Measurements from ENCODE around the gene DRAP1. TPM values are rescaled to one million over a fixed set of nuclear protein-coding genes. Genes with fewer than 3 reads are reported as not detected.

Gene DRAP1
- total RNA-seq, 4 donors from 2014 or later: 96.7 to 146 (median 110) TPM

DNA sequence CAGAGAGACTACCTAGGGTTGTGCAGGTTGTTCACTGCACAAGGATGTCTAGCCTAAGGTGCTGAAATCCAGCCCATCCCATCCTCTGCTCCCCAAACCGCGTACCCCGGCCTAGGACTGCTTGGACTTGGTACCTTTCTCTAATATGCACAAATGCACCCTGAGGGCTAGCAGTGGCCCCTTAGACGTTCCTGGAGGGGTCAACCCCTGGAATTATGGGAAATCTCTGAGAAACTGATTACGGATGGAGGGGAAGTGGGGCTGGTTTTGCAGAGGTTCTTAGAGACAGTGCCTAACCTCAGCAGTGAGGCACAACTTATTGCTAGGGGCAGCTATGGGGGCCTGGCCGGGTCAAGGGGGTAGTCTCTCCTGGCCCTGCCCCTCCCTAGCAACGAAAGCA, 2.8 kb upstream of the DRAP1 start:
- in situ Hi-C loops (cut with MboI; ENCODE audit: low sequenced_read_pairs in 4 of 4) (no loop called here), intact Hi-C loops (cut with DNase I; ENCODE audit: low total_unique reads) (loop anchor here (5.0 to 10.0 kb wide), 4 partner anchors 458 to 904 kb away; partner anchors contain the start of genes ARL2, SLC29A2 and SNX15)
- Histone ChIP-seq H3K9me3 (no peaks in the 10 kb centered on the region), H3K27me3 (peaks cover 0 to 1% (median 0%) of the 10 kb centered on the region in 3 donors), H3K4me3 (peak overlapping the region in 2 of 4 donors; percentile 1 to 17), H3K36me3 (peaks cover 0 to 6% of the 10 kb centered on the region in 2 donors), H3K27ac (peak overlapping the region; percentile 86 to 98 (median 93)), H3K4me1 (peaks cover 51 to 53% of the 10 kb centered on the region in 2 donors)
- no peak for TF ChIP-seq POLR2A (IDR thresholded peaks at IDR 0.05)
- TF ChIP-seq, protein P1, sequence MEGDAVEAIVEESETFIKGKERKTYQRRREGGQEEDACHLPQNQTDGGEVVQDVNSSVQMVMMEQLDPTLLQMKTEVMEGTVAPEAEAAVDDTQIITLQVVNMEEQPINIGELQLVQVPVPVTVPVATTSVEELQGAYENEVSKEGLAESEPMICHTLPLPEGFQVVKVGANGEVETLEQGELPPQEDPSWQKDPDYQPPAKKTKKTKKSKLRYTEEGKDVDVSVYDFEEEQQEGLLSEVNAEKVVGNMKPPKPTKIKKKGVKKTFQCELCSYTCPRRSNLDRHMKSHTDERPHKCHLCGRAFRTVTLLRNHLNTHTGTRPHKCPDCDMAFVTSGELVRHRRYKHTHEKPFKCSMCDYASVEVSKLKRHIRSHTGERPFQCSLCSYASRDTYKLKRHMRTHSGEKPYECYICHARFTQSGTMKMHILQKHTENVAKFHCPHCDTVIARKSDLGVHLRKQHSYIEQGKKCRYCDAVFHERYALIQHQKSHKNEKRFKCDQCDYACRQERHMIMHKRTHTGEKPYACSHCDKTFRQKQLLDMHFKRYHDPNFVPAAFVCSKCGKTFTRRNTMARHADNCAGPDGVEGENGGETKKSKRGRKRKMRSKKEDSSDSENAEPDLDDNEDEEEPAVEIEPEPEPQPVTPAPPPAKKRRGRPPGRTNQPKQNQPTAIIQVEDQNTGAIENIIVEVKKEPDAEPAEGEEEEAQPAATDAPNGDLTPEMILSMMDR (IDR thresholded peaks at IDR 0.05 in 4 of 5, conservative IDR thresholded peaks at IDR 0.05 in 1 of 5): no peak
- DNase-seq (no peak), ATAC-seq (no peak)

DNA sequence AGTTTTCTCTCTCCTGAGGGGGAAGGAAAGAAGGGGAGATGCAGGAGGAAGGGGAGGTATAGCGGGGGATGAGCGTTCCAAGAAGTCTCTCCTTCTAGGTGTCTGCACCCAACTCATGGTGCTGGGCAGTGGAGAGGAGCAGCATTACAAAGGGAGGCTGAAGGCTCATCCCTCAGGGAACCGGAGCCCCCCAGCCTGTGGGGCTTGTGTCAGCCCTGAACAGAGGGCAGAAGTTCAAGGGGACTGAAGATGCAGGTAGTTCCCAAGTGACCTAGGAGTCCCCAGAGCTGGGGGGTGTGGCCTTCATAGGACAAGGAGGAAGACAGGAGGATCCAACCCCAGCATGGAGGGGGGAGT, 2.2 kb upstream of the DRAP1 start:
- DNase-seq (no peak), ATAC-seq (no peak)
- Histone ChIP-seq H3K9me3 (no peaks in the 10 kb centered on the region), H3K36me3 (peaks cover 0 to 13% of the 10 kb centered on the region in 2 donors), H3K4me1 (peaks cover 47 to 49% of the 10 kb centered on the region in 2 donors), H3K27ac (peak overlapping the region; percentile 86 to 98 (median 93)), H3K4me3 (peak overlapping the region; percentile 65 to 95 (median 82)), H3K27me3 (no peaks in the 10 kb centered on the region)
- no peak for TF ChIP-seq POLR2A (IDR thresholded peaks at IDR 0.05)
- TF ChIP-seq, protein P1 (IDR thresholded peaks at IDR 0.05 in 4 of 5, conservative IDR thresholded peaks at IDR 0.05 in 1 of 5): no peak
- intact Hi-C loops (cut with DNase I; ENCODE audit: low total_unique reads) (loop anchor here (5.0 to 10.0 kb wide), 4 partner anchors 458 to 905 kb away; partner anchors contain the start of genes ARL2, SLC29A2 and SNX15), in situ Hi-C loops (cut with MboI; ENCODE audit: low sequenced_read_pairs in 4 of 4) (no loop called here)

DNA sequence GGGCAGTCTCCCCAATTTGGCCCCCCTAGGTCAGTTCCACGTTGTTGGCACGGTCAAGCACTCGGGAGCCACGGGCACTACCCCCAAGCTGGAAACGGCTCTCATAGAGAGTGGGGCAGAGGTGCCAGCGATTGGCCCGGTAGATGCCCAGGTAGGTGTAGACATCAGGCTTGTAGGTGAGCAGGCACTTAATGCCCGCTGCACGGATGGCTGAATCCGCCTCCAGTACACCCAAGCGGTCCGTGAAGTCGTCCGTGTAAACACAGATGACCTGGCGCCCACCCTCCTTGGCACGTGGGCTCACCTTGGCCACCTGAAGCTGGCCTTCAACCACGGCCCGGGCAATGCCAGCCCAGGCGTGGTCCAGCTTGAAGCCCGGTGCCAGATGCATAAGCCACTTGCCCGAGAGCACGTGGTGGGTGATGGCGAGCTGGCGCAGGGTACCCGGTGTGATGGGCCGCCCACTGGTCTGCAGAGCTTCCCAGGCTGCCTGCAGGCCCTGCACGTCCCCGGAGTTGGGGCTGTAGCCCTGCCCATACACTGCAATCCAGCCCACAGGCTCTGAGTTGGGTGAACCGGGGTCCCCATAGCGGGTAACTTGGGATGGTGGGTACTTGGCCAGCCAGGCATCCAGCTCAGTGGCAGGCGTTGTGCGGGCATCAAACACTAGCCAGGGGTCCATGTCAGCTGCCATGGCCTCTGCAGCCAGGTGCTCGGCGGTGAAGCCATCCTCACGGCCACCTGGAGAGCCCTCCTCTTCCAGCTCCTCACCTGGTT, 1.6 kb upstream of the DRAP1 start:
- no peak for ATAC-seq
- no peak for TF ChIP-seq POLR2A (IDR thresholded peaks at IDR 0.05)
- TF ChIP-seq, protein P1 (IDR thresholded peaks at IDR 0.05 in 4 of 5, conservative IDR thresholded peaks at IDR 0.05 in 1 of 5): no peak
- H3K9me3 ChIP-seq: no peaks in the 10 kb centered on the region
- in situ Hi-C loops (cut with MboI; ENCODE audit: low sequenced_read_pairs in 4 of 4) (no loop called here), intact Hi-C loops (cut with DNase I; ENCODE audit: low total_unique reads) (loop anchor here (2.0 to 10.0 kb wide), 8 partner anchors 71 to 905 kb away; partner anchors contain the start of genes ARL2, BANF1, EIF1AD and RELA)
- peaks cover 47 to 49% of the 10 kb centered on the region in 2 donors for H3K4me1 ChIP-seq
- H3K27me3 ChIP-seq: no peaks in the 10 kb centered on the region
- peak overlapping the region; percentile 86 to 98 (median 93) for H3K27ac ChIP-seq
- H3K4me3 ChIP-seq: peak overlapping the region; percentile 65 to 95 (median 82)
- H3K36me3 ChIP-seq: peaks cover 0 to 18% of the 10 kb centered on the region in 2 donors
- DNase-seq: peak in 1 of 2 donors; percentile 58

DNA sequence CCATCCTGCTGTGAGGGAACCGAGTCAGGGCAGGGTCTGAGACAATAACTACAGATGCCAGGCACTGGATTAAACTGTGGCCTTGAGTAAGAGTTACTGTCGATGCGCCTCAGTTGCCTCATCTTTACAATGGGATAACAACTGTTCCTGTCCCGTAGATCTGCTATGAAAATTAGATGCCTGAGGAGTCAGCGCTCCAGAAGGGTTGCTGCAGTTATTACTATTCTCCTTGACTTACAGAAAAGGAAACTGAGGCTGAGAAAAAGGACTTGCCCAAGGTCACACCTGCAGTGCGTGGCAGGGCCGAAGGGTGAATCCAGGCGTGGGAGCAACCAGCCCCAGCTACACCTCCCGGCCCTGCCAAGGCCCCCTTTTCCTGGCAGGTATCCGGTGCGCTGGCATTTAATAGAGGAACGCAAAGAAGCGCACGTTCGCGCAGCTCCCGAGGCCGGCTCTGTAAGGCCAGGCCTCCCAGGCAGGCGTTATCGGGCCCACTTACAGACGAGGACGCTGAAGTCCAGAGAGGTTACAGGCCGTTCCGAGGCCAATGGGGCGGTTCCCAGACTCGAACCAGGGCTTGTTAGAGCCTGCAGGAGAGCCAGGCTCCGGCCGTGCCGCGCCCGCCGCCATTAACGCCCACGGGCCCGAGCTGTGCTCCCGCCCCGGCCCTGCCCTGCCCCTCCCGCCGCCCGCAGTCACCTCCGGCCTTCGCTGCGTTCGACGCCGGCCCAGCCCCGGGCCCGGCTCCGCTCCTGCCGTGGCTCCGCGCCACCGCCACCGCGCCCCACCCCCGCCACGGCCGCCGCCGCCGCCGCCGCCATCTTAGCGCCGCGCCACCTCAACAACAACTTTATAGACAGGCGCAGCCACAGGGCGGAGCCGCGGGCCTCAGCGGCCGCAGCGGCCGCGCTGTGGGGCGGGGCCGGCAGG, 750 bp upstream of the DRAP1 start, which contains the start of gene C11orf68:
TSS of gene C11orf68 (minus strand) at position 852 of the 930 bp plus-strand sequence. CDS start at position 821, 31 bp downstream.
- in situ Hi-C loops (cut with MboI; ENCODE audit: low sequenced_read_pairs in 4 of 4) (no loop called here), intact Hi-C loops (cut with DNase I; ENCODE audit: low total_unique reads) (loop anchor here (1.0 to 10.0 kb wide), 12 partner anchors 30 to 906 kb away; partner anchors contain the start of genes ARL2, BANF1, EIF1AD and FIBP)
- no peaks in the 10 kb centered on the region for H3K9me3 ChIP-seq
- TF ChIP-seq, protein P1 (IDR thresholded peaks at IDR 0.05 in 4 of 5, conservative IDR thresholded peaks at IDR 0.05 in 1 of 5): peak in 1 of 5 experiments; percentile 8
- peak; percentile 74 to 81 for TF ChIP-seq POLR2A (IDR thresholded peaks at IDR 0.05)
- peaks cover 47 to 49% of the 10 kb centered on the region in 2 donors for H3K4me1 ChIP-seq
- DNase-seq (peak in 1 of 2 donors; percentile 46), ATAC-seq (peak; percentile 57 to 61)
- H3K27ac ChIP-seq: peak within 1 kb of the TSS; percentile 86 to 98 (median 94)
- H3K27me3 ChIP-seq: no peaks in the 10 kb centered on the region
- H3K4me3 ChIP-seq: peak within 1 kb of the TSS; percentile 77 to 95 (median 92)
- peaks cover 0 to 26% of the 10 kb centered on the region in 2 donors for H3K36me3 ChIP-seq
